Gastroesophageal sphincter (tissue), 3 donors: ENCODE data around the gene SRRM4.

Experiments used
- EP300 ChIP-seq: sonication (generic); formaldehyde crosslinking; IDR thresholded peaks from one replicate; pipeline ENCODE4 v1.6.1; 2017; ENCODE audit warnings: antibody characterized with exemption, mild to moderate bottlenecking
- POLR2AphosphoS5 ChIP-seq: sonication (generic); formaldehyde crosslinking; IDR thresholded peaks from one replicate; pipeline ENCODE4 v1.6.1; 2017; ENCODE audit warnings: antibody characterized with exemption
- TF ChIP-seq, protein P1 (sequence below), 4 experiments: fragments of 200-600 bp in 2 of 4; fragments of 450-650 bp in 2 of 4; sonication (generic) in 1 of 4; IDR thresholded peaks; one replicate each; pipeline ENCODE4 v1.5.1; 2017 to 2019; ENCODE audit warnings: antibody characterized with exemption in 4 of 4, mild to moderate bottlenecking in 2 of 4, moderate library complexity in 2 of 4

DNA sequence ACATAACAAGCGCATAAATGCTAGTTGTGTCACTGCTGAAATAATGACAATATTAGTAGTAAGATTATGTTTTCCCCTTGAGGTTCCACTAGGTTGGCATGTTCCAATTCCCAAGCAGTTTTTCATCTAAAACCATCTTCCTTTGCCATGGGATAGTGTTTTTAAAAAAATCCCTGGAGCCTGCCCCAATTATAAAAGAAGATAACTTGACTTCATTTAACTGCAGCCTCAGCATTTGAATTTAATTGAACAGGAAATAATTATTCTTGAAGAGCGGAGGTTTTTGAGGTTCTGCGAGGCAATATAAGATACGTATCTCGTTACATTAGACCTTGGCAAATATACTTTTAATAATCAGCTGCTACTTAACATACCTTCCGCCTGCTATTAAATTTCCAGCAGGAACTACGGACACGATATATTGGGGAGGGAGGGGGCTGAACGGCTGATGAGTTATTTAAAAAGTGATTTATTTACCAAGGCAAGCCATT, 132.2 kb downstream of the SRRM4 start:
- no peak for TF ChIP-seq EP300
- TF ChIP-seq, protein P1, sequence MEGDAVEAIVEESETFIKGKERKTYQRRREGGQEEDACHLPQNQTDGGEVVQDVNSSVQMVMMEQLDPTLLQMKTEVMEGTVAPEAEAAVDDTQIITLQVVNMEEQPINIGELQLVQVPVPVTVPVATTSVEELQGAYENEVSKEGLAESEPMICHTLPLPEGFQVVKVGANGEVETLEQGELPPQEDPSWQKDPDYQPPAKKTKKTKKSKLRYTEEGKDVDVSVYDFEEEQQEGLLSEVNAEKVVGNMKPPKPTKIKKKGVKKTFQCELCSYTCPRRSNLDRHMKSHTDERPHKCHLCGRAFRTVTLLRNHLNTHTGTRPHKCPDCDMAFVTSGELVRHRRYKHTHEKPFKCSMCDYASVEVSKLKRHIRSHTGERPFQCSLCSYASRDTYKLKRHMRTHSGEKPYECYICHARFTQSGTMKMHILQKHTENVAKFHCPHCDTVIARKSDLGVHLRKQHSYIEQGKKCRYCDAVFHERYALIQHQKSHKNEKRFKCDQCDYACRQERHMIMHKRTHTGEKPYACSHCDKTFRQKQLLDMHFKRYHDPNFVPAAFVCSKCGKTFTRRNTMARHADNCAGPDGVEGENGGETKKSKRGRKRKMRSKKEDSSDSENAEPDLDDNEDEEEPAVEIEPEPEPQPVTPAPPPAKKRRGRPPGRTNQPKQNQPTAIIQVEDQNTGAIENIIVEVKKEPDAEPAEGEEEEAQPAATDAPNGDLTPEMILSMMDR (IDR thresholded peaks at IDR 0.05), result no peak
- no peak for TF ChIP-seq POLR2AphosphoS5
